Neural progenitor cell (in vitro differentiated cells): Measurements from ENCODE around the gene SPAG16.

Experiments
- CTCF ChIP-seq: fragments of 200-600 bp; sonication (generic); IDR thresholded peaks from 2 replicates; pipeline ENCODE4 v1.5.1; 2017; ENCODE audit warnings: antibody characterized with exemption, mild to moderate bottlenecking
- EZH2 ChIP-seq: fragments of 200-600 bp; sonication (generic); IDR thresholded peaks from 2 replicates; pipeline ENCODE4 v1.6.1; 2017; ENCODE audit warnings: antibody characterized with exemption, mild to moderate bottlenecking, moderate library complexity

- TF ChIP-seq CTCF (peak; percentile 49), EZH2 (no peak)
Measured at GRCh38 chr2:213934560-213934959, 650.3 kb downstream of the SPAG16 start.
